K562 (cell line): ENCODE measurements around the gene CRABP2.

Source experiments
- EZH2 ChIP-seq: IDR thresholded peaks from 2 replicates; pipeline ENCODE4 v1.6.1; 2012; ENCODE audit warnings: low read depth, mild to moderate bottlenecking, inconsistent platforms, low read length, borderline replicate concordance
- TCF7 ChIP-seq: sonication (generic); IDR thresholded peaks from 2 replicates; pipeline ENCODE4 v1.6.1; 2016; ENCODE audit warnings: antibody characterized with exemption, borderline replicate concordance
- ZNF561 ChIP-seq: fragments of 450-650 bp; formaldehyde crosslinking; conservative IDR thresholded peaks from 2 replicates; pipeline ENCODE4 v1.4.0; 2020; ENCODE audit warnings: mild to moderate bottlenecking, moderate library complexity
- TF ChIP-seq, protein P1 (sequence below), 3 experiments: IDR thresholded peaks in 2 of 3; conservative IDR thresholded peaks in 1 of 3; 2 replicates each; pipeline ENCODE4 v1.5.1; 2011 to 2012; ENCODE audit warnings: low read length in 3 of 3, mild to moderate bottlenecking in 3 of 3, control low read depth in 2 of 3, improper control_type of control experiment in 1 of 3, inconsistent platforms in 1 of 3, low read depth in 1 of 3, mixed read lengths in 1 of 3, moderate library complexity in 1 of 3; ENCODE audit not compliant: insufficient read depth in 2 of 3
- TF ChIP-seq, protein P2 (sequence below): IDR thresholded peaks from 3 replicates; pipeline ENCODE4 v1.6.1; 2011; ENCODE audit warnings: borderline replicate concordance, mild to moderate bottlenecking; ENCODE audit not compliant: insufficient read length, insufficient read depth

DNA sequence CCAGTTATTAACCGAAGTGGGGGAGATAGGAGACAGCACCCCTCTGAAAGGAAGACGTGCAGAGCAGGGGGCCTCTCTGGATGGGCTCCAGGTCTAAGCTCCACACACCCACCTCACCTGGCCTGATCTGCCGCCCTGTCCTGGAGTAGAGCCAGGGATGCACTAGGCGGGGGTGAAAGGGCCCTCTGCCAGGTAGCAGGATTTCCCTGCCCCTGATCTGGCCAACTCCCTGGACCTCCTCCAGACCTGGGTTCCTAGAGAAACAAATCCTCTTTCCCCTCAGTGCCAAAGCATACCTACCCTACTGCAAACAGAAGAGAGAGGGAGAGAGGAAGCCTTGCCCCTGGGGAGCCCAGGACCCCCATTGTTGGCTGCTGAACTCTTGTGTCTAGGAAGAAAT lies 2.0 kb downstream of the CRABP2 start:
- TF ChIP-seq EZH2 (no peak), ZNF561 (CRISPR knock-in tag) (no peak), TCF7 (no peak)
- TF ChIP-seq, protein P1, sequence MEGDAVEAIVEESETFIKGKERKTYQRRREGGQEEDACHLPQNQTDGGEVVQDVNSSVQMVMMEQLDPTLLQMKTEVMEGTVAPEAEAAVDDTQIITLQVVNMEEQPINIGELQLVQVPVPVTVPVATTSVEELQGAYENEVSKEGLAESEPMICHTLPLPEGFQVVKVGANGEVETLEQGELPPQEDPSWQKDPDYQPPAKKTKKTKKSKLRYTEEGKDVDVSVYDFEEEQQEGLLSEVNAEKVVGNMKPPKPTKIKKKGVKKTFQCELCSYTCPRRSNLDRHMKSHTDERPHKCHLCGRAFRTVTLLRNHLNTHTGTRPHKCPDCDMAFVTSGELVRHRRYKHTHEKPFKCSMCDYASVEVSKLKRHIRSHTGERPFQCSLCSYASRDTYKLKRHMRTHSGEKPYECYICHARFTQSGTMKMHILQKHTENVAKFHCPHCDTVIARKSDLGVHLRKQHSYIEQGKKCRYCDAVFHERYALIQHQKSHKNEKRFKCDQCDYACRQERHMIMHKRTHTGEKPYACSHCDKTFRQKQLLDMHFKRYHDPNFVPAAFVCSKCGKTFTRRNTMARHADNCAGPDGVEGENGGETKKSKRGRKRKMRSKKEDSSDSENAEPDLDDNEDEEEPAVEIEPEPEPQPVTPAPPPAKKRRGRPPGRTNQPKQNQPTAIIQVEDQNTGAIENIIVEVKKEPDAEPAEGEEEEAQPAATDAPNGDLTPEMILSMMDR (IDR thresholded peaks at IDR 0.05 in 2 of 3, conservative IDR thresholded peaks at IDR 0.05 in 1 of 3; ENCODE audit: insufficient read depth in 2 of 3, low read depth in 1 of 3, low read length in 3 of 3) = no peak
- TF ChIP-seq, protein P2, sequence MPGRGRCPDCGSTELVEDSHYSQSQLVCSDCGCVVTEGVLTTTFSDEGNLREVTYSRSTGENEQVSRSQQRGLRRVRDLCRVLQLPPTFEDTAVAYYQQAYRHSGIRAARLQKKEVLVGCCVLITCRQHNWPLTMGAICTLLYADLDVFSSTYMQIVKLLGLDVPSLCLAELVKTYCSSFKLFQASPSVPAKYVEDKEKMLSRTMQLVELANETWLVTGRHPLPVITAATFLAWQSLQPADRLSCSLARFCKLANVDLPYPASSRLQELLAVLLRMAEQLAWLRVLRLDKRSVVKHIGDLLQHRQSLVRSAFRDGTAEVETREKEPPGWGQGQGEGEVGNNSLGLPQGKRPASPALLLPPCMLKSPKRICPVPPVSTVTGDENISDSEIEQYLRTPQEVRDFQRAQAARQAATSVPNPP = no peak
